H1 (cell line): ENCODE results near the gene HEXIM1. TPM values are rescaled to one million over a fixed set of nuclear protein-coding genes. Genes with fewer than 3 reads are reported as not detected.

ENCODE experiments used
- ASH2L ChIP-seq: fragments of 200-600, 300-600 bp; sonication (generic); IDR thresholded peaks from one replicate; pipeline ENCODE4 v1.7.1; 2017; ENCODE audit warnings: low read length
- BACH1 ChIP-seq: IDR thresholded peaks from 2 replicates; pipeline ENCODE4 v1.6.1; 2012; ENCODE audit warnings: low read length, improper control_type of control experiment
- BRCA1 ChIP-seq: IDR thresholded peaks from 2 replicates; pipeline ENCODE4 v1.6.1; 2012; ENCODE audit warnings: low read depth, low read length, improper control_type of control experiment
- CHD1 ChIP-seq: IDR thresholded peaks from 2 replicates; pipeline ENCODE4 v1.6.1; 2012; ENCODE audit warnings: low read depth, low read length, improper control_type of control experiment
- EZH2 ChIP-seq: fragments of 200-600 bp; sonication (generic); IDR thresholded peaks from 2 replicates; pipeline ENCODE4 v1.7.1; 2012; ENCODE audit warnings: low read depth, mild to moderate bottlenecking, moderate library complexity, low read length, inconsistent platforms; ENCODE audit not compliant: severe bottlenecking
- GABPA ChIP-seq: IDR thresholded peaks from 2 replicates; pipeline ENCODE4 v1.6.1; 2011; ENCODE audit warnings: mild to moderate bottlenecking, low read length, moderate library complexity, borderline replicate concordance; ENCODE audit not compliant: insufficient read depth
- JUND ChIP-seq: IDR thresholded peaks from 2 replicates; pipeline ENCODE4 v1.6.1; 2011; ENCODE audit warnings: mild to moderate bottlenecking, improper control_type of control experiment, low read length
- KDM5A ChIP-seq: fragments of 200-600 bp; IDR thresholded peaks from 2 replicates; pipeline ENCODE4 v1.7.1; 2012; ENCODE audit warnings: mild to moderate bottlenecking, low read length, inconsistent platforms, mixed read lengths
- PHF8 ChIP-seq: fragments of 200-600 bp; sonication (generic); conservative IDR thresholded peaks from 2 replicates; pipeline ENCODE4 v1.7.1; 2012; ENCODE audit warnings: low read depth, mild to moderate bottlenecking, inconsistent platforms, low read length, moderate library complexity
- RAD21 ChIP-seq, 2 experiments: IDR thresholded peaks in 1 of 2; conservative IDR thresholded peaks in 1 of 2; 2 replicates each; pipeline ENCODE4 v1.6.1; 2011; ENCODE audit warnings: low read depth in 2 of 2, low read length in 2 of 2, improper control_type of control experiment in 1 of 2, inconsistent platforms in 1 of 2, mild to moderate bottlenecking in 1 of 2, moderate library complexity in 1 of 2
- SAP30 ChIP-seq: fragments of 300-600 bp; sonication (generic); IDR thresholded peaks from 2 replicates; pipeline ENCODE4 v1.7.1; 2012; ENCODE audit warnings: low read length, moderate library complexity, mild to moderate bottlenecking, inconsistent platforms; ENCODE audit not compliant: insufficient read depth, insufficient replicate concordance
- SP2 ChIP-seq: IDR thresholded peaks from 2 replicates; pipeline ENCODE4 v1.6.1; 2012; ENCODE audit warnings: mild to moderate bottlenecking, low read length, inconsistent platforms
- TAF1 ChIP-seq: IDR thresholded peaks from 2 replicates; pipeline ENCODE4 v1.6.1; 2011; ENCODE audit warnings: mild to moderate bottlenecking, low read depth, low read length
- TEAD4 ChIP-seq: IDR thresholded peaks from 2 replicates; pipeline ENCODE4 v1.6.1; 2012; ENCODE audit warnings: low read depth, low read length, inconsistent platforms, mixed read lengths
- YY1 ChIP-seq: IDR thresholded peaks from 2 replicates; pipeline ENCODE4 v1.6.1; 2011; ENCODE audit warnings: low read depth, mild to moderate bottlenecking, low read length
- polyA plus RNA-seq, 7 experiments: library from polyadenylated mRNA; depleted of rRNA in 3 of 7; stranded (reverse) in 5 of 7; unstranded in 2 of 7; fragments of >200 nt in 5 of 7; fragments of 200-250 nt in 2 of 7; gene quantifications; 1 replicate in 5 of 7; 2 replicates in 1 of 7; 4 replicates in 1 of 7; pipeline versions ENCODE4 v1.2.1 to v1.2.3, GENCODE V29; 2011 to 2013; ENCODE audit warnings: missing spikeins in 2 of 7, mixed read lengths in 2 of 7
- total RNA-seq: library from RNA; stranded (reverse); fragmentation: NEBNext Ultra II Directional; extraction: Animal tissue kit (Norgen Biotek cat#: 25700); gene quantifications from 2 replicates; pipeline ENCODE4 v1.2.1, GENCODE V29; 2021
- TF ChIP-seq, protein P1 (sequence below), 3 experiments: IDR thresholded peaks; 1 replicate in 2 of 3; 2 replicates in 1 of 3; pipeline versions ENCODE4 v1.5.1 to v1.6.1; 2011; ENCODE audit warnings: low read length in 3 of 3, mild to moderate bottlenecking in 3 of 3, inconsistent platforms in 2 of 3, low read depth in 1 of 3, moderate library complexity in 1 of 3; ENCODE audit not compliant: insufficient read depth in 1 of 3; ENCODE audit errors: control extremely low read depth in 1 of 3
- TF ChIP-seq, protein P2 (sequence below): IDR thresholded peaks from 2 replicates; pipeline ENCODE4 v1.6.1; 2012; ENCODE audit warnings: inconsistent platforms

Gene HEXIM1
- total and polyA plus RNA-seq, 2 of the 8 experiments (the other 6 are each of a cell fraction or from before 2014, with no cell fraction given) = 9.1 to 38.3 TPM

DNA sequence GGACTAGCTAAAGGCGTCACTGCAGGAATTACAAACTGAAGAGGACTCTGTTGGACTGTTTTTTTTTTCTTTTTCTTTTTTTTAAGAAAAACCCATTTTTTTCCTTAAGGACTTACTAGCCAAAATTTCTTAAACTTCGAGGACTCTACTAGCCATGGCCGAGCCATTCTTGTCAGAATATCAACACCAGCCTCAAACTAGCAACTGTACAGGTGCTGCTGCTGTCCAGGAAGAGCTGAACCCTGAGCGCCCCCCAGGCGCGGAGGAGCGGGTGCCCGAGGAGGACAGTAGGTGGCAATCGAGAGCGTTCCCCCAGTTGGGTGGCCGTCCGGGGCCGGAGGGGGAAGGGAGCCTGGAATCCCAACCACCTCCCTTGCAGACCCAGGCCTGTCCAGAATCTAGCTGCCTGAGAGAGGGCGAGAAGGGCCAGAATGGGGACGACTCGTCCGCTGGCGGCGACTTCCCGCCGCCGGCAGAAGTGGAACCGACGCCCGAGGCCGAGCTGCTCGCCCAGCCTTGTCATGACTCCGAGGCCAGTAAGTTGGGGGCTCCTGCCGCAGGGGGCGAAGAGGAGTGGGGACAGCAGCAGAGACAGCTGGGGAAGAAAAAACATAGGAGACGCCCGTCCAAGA lies 878 bp downstream of the HEXIM1 start (continued):
- TF ChIP-seq RAD21 (IDR thresholded peaks at IDR 0.05 in 1 of 2, conservative IDR thresholded peaks at IDR 0.05 in 1 of 2; ENCODE audit: low read depth in 2 of 2, low read length in 2 of 2) = peak; percentile 61 to 68
- 0 out of 2 replicates have a peak, but pooled peaks have one; percentile 1 for TF ChIP-seq KDM5A
- peak; percentile 72 for TF ChIP-seq TEAD4
- 0 out of 2 replicates have a peak, but pooled peaks have one; percentile 48 for TF ChIP-seq YY1
- TF ChIP-seq PHF8 = peak; percentile 15; the same call in 1 of the 2 replicates
- TF ChIP-seq SAP30 = no peak
- no peak for TF ChIP-seq SP2
- 0 out of 2 replicates have a peak, but pooled peaks have one; percentile 5 for TF ChIP-seq BACH1
- TF ChIP-seq, protein P1, sequence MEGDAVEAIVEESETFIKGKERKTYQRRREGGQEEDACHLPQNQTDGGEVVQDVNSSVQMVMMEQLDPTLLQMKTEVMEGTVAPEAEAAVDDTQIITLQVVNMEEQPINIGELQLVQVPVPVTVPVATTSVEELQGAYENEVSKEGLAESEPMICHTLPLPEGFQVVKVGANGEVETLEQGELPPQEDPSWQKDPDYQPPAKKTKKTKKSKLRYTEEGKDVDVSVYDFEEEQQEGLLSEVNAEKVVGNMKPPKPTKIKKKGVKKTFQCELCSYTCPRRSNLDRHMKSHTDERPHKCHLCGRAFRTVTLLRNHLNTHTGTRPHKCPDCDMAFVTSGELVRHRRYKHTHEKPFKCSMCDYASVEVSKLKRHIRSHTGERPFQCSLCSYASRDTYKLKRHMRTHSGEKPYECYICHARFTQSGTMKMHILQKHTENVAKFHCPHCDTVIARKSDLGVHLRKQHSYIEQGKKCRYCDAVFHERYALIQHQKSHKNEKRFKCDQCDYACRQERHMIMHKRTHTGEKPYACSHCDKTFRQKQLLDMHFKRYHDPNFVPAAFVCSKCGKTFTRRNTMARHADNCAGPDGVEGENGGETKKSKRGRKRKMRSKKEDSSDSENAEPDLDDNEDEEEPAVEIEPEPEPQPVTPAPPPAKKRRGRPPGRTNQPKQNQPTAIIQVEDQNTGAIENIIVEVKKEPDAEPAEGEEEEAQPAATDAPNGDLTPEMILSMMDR (IDR thresholded peaks at IDR 0.05; ENCODE audit: control extremely low read depth in 1 of 3, insufficient read depth in 1 of 3, low read depth in 1 of 3, low read length in 3 of 3) = peak; percentile 79 to 90 (median 86)
- peak; percentile 66 for TF ChIP-seq TAF1
- TF ChIP-seq JUND = 0 out of 2 replicates have a peak, but pooled peaks have one; percentile 18
- TF ChIP-seq EZH2 = no peak
- no peak for TF ChIP-seq BRCA1
- TF ChIP-seq ASH2L = no peak
- TF ChIP-seq CHD1 = no peak
- TF ChIP-seq GABPA = peak; percentile 61; the same call in 1 of the 2 replicates
- TF ChIP-seq, protein P2, sequence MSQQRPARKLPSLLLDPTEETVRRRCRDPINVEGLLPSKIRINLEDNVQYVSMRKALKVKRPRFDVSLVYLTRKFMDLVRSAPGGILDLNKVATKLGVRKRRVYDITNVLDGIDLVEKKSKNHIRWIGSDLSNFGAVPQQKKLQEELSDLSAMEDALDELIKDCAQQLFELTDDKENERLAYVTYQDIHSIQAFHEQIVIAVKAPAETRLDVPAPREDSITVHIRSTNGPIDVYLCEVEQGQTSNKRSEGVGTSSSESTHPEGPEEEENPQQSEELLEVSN = 0 out of 2 replicates have a peak, but pooled peaks have one; percentile 8
